NCI-H1694 treated with DMSO at 0.1 percent for 48 hours (cell line): ENCODE data around the gene IL2RA.
"Not testable (repeated sequence)": the region's sequence is repeated elsewhere in the genome, so short reads cannot be mapped to it uniquely, and the experiment has no call there.

Experiments
- DNase-seq: peaks from one replicate; lab custom pipeline; 2025; lab: John Stamatoyannopoulos, UW

The IL2RA gene

DNA sequence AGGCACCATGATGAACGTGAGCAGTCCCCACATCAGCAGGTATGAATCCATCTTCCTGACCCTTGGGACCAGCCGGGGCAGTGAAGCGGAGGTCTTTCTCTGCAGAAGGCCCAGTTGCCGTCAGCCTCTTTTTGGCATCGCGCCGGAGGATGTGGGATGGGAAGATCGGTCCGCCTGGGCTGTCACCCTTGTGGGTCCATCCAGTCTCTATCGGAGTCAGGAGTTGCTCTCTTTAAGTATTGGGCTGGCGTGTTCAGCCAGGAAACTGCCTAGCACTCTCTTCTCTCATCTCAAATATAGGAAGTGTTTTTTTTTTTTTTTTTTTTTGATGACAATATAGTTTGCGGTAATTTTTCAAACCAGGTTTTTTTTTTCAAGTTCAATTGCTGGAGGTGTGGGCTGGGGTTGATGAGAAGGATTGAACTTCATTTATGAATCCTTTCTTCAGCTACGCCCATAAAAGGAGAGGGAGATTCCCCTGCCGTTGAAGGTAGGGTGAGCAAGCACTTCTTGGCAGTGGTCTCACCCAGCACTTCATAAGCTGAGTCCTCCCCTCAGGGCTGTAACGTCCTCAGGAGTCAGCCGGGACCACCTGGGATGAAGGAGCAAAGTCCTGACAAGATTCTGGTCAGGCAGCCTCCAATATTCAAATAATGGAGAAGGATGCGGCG lies at the start of gene IL2RA:
TSS of gene IL2RA (minus strand) at position 267 of the 671 bp plus-strand sequence. CDS start at position 51, 216 bp downstream.
- DNase-seq: no peak

GRCh38 chr10:6110136-6110535 lies 48.0 kb upstream of the IL2RA start:
- DNase-seq: no peak

GRCh38 chr10:6109444-6109775 lies 47.2 kb upstream of the IL2RA start:
- DNase-seq: no peak

DNA sequence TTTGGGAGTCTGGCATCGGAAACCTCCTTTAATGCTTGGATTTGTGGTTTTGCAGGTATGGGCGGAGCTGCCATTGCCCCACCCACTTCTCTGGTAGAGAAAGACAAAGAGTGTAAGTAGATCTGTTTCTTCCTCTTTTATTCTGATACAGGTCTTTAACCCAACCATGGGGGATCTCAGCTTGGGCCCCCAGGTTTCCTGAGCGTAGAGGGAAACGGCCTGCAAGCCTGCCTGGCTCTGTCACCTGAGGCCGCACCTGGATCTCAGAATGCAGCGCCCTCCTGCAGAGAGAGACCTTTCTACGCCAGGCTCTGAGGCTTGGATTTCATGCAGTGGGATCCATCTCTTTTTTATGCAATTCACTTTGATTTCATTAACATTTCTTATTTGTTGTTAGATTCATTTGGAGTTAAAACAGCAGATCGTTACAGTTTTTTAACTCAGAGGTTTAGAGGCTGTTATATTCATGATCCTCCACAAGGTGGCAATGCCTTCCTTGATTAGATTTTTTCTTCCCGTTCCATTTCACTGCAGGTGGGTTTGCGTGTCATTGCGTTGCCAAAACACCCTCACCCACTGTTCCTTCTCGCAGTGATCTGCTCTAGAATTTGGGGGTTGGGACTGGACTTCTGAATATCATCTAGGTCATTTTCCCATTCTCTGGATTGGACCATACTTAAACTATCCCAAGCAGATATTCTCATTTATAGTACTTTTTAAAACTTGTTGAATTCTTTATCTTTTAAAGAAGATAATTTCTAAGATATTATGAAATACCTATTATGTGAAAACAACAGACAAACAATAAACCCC lies 46.7 kb upstream of the IL2RA start:
- DNase-seq: peak; percentile 5

DNA sequence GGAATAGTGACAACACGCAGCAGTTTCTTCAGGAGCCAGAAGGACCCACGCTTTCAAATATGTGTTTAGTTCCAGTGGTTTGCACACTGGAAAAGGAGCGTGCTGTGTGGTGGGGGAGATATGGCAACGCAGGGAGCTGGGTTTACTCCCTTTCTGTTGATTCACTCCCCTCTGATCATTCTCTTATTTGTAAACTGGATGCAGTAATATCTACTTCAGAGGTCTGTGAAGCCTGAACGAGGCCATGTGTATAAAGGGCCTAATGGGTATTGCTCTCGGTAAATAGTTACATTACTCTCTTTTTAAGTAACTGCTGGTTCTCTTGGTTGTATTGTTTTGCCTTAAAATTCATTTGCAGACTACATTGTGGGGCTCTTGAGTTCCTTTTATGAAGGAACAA lies 45.9 kb upstream of the IL2RA start:
- no peak for DNase-seq

- DNase-seq: not testable (repeated sequence)
Measured at GRCh38 chr10:6107616-6108015, 45.4 kb upstream of the IL2RA start.

DNA sequence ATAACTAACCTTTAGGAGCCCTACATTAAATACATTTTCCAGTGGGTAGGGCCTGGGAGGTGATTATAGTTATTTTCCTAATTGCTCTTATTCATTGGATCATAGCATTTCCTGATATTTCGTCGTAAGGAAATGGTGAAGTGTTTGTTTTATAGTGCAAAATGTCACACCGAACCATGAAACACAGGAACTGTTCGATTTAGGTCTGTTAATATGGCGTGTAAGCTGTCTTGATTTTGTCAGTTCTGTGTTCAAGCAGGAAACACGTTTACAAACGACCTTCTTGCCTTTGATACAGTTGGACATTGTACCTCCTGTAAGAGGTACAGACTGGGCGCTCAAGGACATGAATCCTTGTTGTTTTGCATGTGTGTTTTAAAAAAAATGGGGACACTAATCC lies 41.4 kb upstream of the IL2RA start:
- DNase-seq: no peak

DNA sequence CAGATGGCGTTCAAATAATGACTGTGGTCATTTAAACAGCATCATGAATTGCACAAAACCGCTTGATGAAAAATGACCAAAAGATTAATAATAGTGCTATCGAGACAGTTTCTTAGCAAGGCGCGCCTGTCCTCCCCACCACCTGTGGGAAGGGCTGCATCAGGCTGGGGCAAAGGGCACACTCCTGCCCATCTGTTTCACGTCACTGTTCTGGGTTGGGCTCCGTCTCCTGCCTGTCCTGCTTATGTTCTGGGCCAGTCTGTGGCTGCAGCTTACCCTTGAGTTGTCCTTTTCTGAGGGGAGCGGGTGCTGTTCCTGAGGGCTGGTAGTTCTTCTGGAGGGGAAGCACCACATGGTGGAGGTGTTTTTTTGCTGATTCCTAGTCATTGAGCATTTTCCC lies 40.0 kb upstream of the IL2RA start:
- no peak for DNase-seq

DNA sequence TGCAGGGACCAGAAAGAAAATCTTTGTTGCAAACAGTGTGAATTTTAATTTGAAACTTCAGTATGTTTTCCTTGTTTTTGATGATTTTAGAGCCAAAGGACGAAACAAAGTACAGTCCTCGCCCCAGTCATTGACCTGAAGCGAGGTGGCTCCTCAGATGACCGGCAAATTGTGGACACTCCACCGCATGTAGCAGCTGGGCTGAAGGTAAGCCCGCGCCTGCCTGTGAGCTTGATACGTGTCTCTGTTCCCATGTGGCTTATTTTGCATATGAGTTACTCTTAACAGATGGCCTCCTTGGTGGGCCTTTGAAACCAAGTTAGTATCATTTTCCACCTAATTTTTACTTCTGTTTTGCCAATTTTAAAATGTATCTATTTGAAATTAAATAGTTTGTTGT lies 39.0 kb upstream of the IL2RA start:
- DNase-seq: no peak

- DNase-seq: no peak
Measured at GRCh38 chr10:6100370-6100769, 38.2 kb upstream of the IL2RA start.

DNA sequence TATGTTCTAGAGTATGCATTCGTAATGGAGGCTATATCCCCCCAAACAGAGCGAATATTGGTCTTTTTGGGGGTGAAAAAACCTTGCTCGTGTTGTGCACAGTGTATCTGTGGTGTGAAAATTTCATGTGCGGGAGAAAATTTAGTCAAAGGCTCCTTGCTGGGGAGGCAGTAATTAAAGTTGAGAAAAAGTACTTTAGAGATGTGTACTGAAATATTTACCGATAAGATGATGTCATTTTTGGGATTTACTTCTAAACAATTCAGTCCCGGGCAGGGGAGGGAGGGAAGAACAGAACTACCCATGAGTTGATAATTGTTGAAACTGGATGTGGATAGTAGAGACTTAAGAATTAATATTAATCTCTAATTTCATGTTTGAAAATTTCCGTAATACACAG lies 36.0 kb upstream of the IL2RA start:
- DNase-seq: no peak

DNA sequence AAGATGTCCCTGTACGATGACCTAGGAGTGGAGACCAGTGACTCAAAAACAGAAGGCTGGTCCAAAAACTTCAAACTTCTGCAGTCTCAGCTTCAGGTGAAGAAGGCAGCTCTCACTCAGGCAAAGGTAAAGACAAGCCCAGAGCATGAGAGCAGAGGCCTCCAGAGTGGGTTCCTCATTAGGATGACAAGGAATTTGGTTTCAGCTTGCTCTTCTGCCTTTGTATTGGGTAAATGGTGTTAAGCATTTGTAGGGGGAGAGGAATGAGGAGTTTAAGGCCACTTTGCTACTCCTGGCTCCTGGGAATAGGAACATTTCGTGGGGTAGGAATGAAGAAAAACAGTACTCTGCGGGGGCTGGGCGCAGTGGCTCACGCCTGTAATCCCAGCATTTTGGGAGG lies 34.9 kb upstream of the IL2RA start:
- DNase-seq: no peak

- DNase-seq: no peak
Measured at GRCh38 chr10:6095810-6096570, 33.8 kb upstream of the IL2RA start.

- no peak for DNase-seq
Measured at GRCh38 chr10:6092731-6093130, 30.6 kb upstream of the IL2RA start.

DNA sequence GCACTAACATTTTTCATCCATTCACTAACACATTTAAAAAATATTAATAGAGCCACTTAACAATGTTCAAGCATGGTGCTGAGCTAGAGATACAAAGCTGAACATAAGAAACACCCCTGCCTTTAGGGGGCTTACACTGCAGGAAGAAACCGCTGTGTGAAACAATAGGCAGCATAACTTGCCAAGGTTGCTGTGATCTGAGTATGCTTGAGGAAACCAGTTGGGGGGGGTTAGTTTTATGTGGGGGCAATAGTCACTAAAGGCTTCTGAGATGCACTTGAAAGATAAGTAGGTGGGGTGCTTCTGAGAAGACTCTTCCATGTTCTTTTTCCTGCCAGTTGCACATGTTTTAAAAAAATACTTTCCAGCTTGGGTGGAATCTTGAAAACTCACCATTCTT lies 29.5 kb upstream of the IL2RA start:
- DNase-seq: no peak

DNA sequence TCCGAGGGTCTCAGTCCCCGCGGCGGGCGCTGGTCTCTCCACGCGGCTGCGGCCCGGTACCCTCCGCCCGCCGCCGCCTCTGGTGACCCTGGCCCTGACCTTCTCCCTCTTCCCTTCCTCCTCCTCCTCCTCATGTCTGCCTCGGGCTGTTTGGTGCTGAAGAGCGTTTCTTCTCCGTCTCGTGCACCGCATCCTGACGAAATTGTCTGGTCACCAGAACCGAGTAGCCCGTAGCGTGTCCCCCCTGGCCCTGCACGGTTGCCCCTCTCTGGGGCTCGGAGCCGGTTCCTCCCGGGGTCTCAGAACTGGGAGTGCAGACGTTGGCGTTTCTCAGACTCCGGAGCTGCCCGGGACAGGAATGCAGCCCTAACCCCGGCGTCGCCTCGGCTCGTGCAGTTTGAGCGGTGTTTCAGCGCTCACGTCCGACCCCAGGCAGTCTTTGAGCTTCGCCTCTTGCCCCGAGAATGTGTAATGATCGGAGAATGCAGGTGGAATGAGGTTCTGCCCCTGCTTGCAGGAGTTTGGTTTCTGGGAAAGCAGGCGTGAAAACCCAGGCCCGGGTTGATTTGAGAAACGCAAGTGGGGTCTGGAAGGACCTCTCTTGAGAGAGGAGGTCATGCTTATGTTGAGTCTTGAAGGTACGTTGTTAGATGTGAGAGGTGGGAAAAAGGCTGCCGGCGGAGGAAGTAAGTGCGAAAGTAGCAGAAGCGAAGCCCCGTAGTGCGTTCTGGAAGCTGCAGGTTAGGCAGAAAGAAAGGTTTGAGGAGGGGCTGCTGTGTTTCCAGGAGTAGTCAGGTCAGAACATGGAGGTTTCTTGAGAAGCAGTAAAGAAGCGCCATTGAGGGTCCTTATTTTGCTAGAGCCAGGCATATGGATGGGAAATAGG lies 27.4 kb upstream of the IL2RA start:
- no peak for DNase-seq

- peak; percentile 78 for DNase-seq
Measured at GRCh38 chr10:6088721-6089333, 26.7 kb upstream of the IL2RA start, which contains the start of gene RBM17. Gene RBM17 (plus strand): TSS chr10:6089034. CDS start chr10:6097066, 8,032 bp downstream.

DNA sequence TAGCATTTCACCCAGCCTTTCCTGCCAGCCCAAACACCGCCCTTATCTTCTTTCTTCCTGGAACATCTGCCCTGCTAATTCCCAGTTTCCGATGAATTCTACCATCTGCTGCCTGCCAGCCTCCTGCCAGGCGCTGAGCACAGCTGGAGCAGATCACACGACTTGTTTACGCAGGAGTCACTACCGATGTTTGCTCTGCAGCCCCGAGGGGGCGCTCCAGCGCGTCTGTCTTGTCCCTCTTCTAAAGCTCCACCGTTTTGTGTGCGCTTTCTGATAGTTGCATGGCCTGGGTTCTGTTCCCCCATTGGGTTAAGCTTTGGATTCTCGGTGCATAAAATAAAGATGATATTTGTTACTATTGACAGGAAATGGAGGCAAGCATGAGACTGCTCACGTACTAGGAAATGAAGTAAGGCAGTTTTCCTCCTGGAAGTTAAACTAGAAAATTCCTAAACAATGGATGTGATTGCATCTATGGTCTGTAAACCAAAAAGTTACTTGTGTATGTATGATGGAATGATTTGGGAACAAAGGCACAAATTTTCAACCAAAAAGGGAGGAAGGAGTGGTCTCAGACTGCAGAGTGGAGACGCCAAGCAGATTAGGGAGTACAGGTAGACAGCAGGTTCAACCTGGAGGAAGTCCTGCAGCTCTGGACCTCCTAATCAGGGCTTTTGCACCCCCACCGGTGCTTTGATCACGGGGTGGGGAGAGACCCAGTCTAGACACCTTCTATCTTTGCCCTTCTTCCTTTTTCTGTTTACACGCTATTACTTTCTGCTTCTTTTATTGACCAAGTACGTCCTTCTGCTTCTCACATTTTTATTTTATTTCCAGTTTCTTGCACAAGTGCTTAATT lies 24.4 kb upstream of the IL2RA start:
- DNase-seq: peak; percentile 92

GRCh38 chr10:6083523-6084475 lies 21.6 kb upstream of the IL2RA start:
- DNase-seq: no peak
